Neural crest cell (in vitro differentiated cells): ENCODE measurements around the gene AGPAT3. TPM values are rescaled to one million over a fixed set of nuclear protein-coding genes. Genes with fewer than 3 reads are reported as not detected.

Experiments
- DNase-seq: peaks from one replicate; pipeline ENCODE4 v3.0.0; 2021; ENCODE audit warnings: low read depth, mixed read lengths, low spot score
- H3K27ac Mint-ChIP-seq: one replicate; pipeline ENCODE4 v1.8.0; 2021; ENCODE audit warnings: mild to moderate bottlenecking, mixed read lengths; ENCODE audit not compliant: unreplicated experiment
- H3K27me3 Mint-ChIP-seq: 2 replicates; pipeline ENCODE4 v1.8.0; 2021; ENCODE audit warnings: low read depth, mild to moderate bottlenecking, mixed read lengths
- H3K36me3 Mint-ChIP-seq: 2 replicates; pipeline ENCODE4 v1.8.0; 2021; ENCODE audit warnings: low read depth, mild to moderate bottlenecking, mixed read lengths
- H3K4me1 Mint-ChIP-seq: 2 replicates; pipeline ENCODE4 v1.8.0; 2021; ENCODE audit warnings: mixed read lengths
- H3K4me3 Mint-ChIP-seq: one replicate; pipeline ENCODE4 v1.8.0; 2021; ENCODE audit warnings: mild to moderate bottlenecking, mixed read lengths
- H3K9me3 Mint-ChIP-seq: 2 replicates; pipeline ENCODE4 v1.8.0; 2021; ENCODE audit warnings: mixed read lengths
- total RNA-seq: library from RNA; stranded (reverse); gene quantifications from 2 replicates; pipeline ENCODE4 v1.2.1, GENCODE V29; 2021
- TF ChIP-seq, protein P1 (sequence below): fragments of 200-600 bp; sonication (generic); conservative IDR thresholded peaks from 2 replicates; pipeline ENCODE4 v1.5.0; 2021; ENCODE audit warnings: antibody characterized with exemption, mild to moderate bottlenecking

AGPAT3 gene
- total RNA-seq, 1 donor from 2014 or later = 37.3 TPM

DNA sequence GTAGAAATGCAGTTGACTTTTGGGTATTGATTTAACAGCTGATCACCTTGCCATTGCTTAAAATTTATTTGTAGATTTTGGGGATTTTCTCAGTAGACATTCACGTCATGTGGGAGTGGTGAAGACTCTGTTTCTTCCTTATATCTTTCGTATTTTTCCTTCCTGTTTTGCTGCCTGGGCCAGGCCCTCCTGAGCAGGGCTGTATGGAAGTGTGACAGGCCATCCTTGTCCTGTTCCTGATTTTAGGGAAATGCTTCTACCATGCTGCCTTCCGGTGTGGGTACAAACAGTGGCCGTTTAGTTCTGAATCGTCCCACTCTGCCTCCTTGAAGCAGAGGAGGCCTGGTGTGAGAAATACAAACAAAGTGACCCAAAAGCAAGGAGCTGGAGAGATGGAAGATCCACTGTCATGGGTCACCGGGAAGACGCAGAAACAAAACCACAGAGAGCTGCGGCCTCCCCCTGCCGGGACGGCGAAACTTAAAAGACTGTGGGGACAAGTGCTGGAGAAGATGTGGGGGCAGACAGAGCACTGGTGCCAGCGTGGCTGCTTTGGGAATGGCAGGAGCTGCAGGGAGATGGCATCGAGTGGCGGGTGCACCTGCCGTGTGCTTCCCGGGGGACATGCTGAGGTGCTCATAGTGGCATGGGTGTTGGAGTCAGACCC, 7.6 kb downstream of the AGPAT3 start:
- Mint-ChIP-seq H3K4me1 (peaks cover 16% of the 10 kb centered on the region), H3K9me3 (no peaks in the 10 kb centered on the region), H3K27me3 (no peaks in the 10 kb centered on the region), H3K36me3 (peaks cover 17% of the 10 kb centered on the region), H3K27ac (no peak overlapping the region), H3K4me3 (no peak overlapping the region)
- DNase-seq = no peak
- TF ChIP-seq, protein P1, sequence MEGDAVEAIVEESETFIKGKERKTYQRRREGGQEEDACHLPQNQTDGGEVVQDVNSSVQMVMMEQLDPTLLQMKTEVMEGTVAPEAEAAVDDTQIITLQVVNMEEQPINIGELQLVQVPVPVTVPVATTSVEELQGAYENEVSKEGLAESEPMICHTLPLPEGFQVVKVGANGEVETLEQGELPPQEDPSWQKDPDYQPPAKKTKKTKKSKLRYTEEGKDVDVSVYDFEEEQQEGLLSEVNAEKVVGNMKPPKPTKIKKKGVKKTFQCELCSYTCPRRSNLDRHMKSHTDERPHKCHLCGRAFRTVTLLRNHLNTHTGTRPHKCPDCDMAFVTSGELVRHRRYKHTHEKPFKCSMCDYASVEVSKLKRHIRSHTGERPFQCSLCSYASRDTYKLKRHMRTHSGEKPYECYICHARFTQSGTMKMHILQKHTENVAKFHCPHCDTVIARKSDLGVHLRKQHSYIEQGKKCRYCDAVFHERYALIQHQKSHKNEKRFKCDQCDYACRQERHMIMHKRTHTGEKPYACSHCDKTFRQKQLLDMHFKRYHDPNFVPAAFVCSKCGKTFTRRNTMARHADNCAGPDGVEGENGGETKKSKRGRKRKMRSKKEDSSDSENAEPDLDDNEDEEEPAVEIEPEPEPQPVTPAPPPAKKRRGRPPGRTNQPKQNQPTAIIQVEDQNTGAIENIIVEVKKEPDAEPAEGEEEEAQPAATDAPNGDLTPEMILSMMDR = no peak

GRCh38 chr21:43873673-43874072, 8.7 kb downstream of the AGPAT3 start:
- no peak for DNase-seq
- Mint-ChIP-seq H3K36me3 (peaks cover 22% of the 10 kb centered on the region), H3K4me3 (no peak overlapping the region), H3K4me1 (peaks cover 15% of the 10 kb centered on the region), H3K27ac (no peak overlapping the region), H3K27me3 (no peaks in the 10 kb centered on the region), H3K9me3 (no peaks in the 10 kb centered on the region)
- TF ChIP-seq, protein P1 = no peak

DNA sequence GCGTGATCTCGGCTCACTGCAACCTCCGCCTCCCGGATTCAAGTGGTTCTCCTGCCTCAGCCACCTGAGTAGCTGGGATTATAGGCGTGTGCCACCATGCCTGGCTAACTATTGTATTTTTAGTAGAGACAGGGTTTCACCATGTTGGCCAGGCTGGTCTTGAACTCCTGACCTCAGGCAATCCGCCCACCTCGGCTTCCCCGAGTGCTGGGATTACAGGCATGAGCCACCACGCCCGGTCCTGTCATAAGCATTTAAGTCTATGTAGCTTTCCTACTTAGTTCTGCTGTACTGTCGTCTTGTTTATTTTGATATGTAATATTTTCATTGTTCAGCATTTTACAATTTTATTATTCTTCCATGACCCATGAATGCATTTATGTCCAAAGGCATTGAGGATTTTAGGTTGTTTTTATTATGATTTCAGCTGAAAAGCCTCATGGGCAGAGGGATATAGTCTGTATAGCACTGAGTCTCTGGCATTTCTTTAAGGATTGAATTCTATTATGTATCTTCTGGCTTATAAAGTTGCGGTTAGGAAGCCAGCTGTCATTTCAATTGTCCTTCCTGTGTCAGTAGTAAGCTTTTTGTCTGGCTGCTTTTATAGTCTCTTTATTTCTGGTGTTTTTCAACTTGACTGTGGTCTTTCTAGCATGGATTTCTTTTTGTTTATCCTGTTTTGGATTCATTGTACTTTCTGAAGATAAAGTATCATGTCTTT, 9.2 kb downstream of the AGPAT3 start:
- H3K27me3 Mint-ChIP-seq = no peaks in the 10 kb centered on the region
- no peak overlapping the region for H3K4me3 Mint-ChIP-seq
- H3K36me3 Mint-ChIP-seq = peaks cover 22% of the 10 kb centered on the region
- no peak overlapping the region for H3K27ac Mint-ChIP-seq
- H3K4me1 Mint-ChIP-seq = peaks cover 11% of the 10 kb centered on the region
- H3K9me3 Mint-ChIP-seq = no peaks in the 10 kb centered on the region
- no peak for DNase-seq
- TF ChIP-seq, protein P1 = no peak

GRCh38 chr21:43876605-43877004, 11.6 kb downstream of the AGPAT3 start:
- peaks cover 16% of the 10 kb centered on the region for H3K36me3 Mint-ChIP-seq
- DNase-seq = no peak
- no peak overlapping the region for H3K4me3 Mint-ChIP-seq
- peaks cover 10% of the 10 kb centered on the region for H3K4me1 Mint-ChIP-seq
- H3K27me3 Mint-ChIP-seq = no peaks in the 10 kb centered on the region
- H3K27ac Mint-ChIP-seq = no peak overlapping the region
- no peaks in the 10 kb centered on the region for H3K9me3 Mint-ChIP-seq
- TF ChIP-seq, protein P1 = no peak

DNA sequence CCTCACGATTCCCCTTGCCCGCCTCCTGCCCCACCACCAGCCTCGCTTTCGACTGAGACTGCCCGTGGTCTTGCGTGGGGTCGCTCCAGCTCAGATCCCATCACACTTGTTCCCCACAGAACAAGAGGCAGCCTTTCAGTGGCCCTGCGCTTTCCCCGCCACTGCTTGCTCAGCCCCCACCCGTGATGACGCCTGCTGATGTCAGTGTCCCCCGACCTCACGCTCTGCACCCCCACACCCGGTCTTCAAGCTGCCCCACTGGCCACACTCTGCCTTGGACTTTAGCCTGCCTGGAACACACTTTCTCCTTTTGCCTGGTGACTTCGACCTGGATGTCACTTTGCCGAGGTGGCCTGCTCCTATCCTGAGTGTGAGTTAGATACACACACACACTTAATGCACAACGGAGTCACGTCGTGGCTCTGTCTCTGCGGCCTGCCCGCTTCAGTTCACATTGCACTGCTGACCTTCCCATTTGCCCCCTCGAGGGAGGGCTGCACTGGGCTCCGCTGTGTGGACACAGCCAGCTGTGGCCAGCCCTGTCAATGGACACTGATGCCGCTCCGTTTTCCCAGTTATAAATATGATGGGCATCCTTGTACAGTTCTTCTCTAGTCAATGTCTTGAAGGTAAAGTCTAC, 13.0 kb downstream of the AGPAT3 start:
- Mint-ChIP-seq H3K4me3 (no peak overlapping the region), H3K36me3 (peaks cover 9% of the 10 kb centered on the region), H3K9me3 (no peaks in the 10 kb centered on the region), H3K4me1 (peaks cover 15% of the 10 kb centered on the region), H3K27me3 (no peaks in the 10 kb centered on the region), H3K27ac (no peak overlapping the region)
- DNase-seq = no peak
- TF ChIP-seq, protein P1 = no peak
